ENCODE measurements around the gene SLC6A11.

DNA sequence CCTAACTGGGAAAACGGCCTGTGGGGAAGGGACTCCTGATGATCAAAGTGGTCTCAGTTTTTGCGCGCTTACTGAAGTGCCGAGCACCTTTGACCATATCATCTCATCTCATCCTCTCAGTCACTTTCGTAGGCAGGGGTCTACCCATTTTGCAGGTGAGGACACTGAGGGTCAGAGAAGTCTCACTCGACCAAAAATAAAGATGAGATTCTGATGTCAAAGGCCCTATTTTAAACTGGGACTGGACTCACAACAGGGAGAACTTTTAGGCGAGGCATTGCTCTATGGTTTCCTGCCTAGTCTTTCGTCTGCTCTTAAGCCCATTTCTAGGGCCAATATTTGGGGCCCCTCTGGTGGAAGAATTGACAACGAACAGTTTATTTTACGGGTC is 830 bp downstream of the SLC6A11 start:
- no peak for TF ChIP-seq EZH2 (IDR thresholded peaks at IDR 0.05; ENCODE audit: borderline replicate concordance, low read length)
- no peak for TF ChIP-seq CTCF (IDR thresholded peaks at IDR 0.05; ENCODE audit: low read length)
